Measurements from ENCODE around the gene BBS9.
"Not testable (repeated sequence)": the region's sequence is repeated elsewhere in the genome, so short reads cannot be mapped to it uniquely, and the experiment has no call there.

BBS9 gene

GRCh38 chr7:33091641-33092191 lies 37.6 kb upstream of the BBS9 start:
- no peak for DNase-seq (ENCODE audit: low read depth)
- no peak for TF ChIP-seq CTCF (IDR thresholded peaks at IDR 0.05; ENCODE audit: control insufficient read depth, extremely low read depth, insufficient read depth)
- H3K4me3 ChIP-seq (ENCODE audit: low read depth, low read length) = no peak overlapping the region

- H3K4me3 ChIP-seq (ENCODE audit: low read depth, low read length) = no peak overlapping the region
- no peak for DNase-seq (ENCODE audit: low read depth)
- no peak for TF ChIP-seq CTCF (IDR thresholded peaks at IDR 0.05; ENCODE audit: control insufficient read depth, extremely low read depth, insufficient read depth)
These were observed 36.1 kb upstream of the BBS9 start for GRCh38 chr7:33093266-33093665.

- not testable (repeated sequence) for H3K4me3 ChIP-seq (ENCODE audit: low read depth, low read length); DNase-seq (ENCODE audit: low read depth)
These were observed 34.6 kb upstream of the BBS9 start for GRCh38 chr7:33094745-33095275.

DNA sequence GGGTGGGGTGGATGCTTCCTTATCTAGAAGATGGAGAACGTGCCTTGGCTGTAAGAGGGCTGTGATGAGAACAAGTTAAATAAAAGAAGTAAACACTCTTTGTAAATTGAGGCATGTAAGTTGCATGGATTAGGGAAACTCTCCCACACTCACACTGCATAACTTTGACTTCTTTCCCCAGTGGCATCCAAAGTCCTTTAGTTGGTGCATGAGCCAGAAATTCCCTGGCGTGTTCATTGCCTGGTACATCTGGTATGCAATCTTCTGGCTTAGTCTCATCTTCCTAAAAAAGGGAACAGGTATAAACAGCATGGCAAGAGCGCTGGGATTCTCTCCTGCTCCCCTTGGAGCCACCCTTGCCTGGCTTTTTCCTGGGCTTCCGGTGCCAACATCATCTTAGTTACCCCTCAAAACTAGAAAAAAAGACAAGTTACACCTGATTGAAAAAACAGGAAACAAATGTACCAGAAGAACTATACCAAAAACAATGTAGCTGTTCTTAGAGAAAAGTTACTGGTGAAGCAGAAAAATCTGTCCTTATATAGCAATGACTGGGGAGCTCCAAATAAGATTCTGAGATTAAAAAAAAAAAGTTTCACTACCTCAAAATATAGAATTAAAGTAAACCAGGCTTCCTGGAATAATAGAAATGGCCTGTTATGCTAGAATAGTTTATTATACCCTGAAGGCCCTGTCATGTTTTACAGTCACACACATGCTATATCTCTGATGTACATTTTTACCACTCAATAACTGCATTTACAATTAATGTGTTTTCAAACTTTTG lies 30.0 kb upstream of the BBS9 start:
- DNase-seq (ENCODE audit: low read depth) = no peak
- TF ChIP-seq CTCF (IDR thresholded peaks at IDR 0.05; ENCODE audit: control insufficient read depth, extremely low read depth, insufficient read depth) = no peak
- no peak overlapping the region for H3K4me3 ChIP-seq (ENCODE audit: low read depth, low read length)

DNA sequence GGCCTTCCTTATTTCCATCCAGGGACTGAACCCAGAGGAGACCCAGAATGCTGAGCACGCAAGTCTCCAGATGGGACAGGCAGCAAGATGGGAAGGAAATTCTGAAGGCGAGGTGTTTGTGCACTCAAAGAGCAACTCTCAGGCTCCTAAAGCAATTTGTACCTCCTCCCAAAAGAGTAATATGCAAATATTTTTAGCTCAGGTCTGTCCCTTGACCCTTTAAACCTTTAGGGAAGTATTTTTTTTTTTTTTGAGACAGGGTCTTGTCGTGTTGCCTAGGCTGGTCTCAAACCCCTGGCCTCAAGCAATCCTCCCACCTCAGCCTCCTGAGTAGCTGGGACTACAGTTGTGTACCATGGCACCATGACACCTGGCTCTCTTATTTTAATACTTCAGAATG lies 28.6 kb upstream of the BBS9 start:
- no peak for TF ChIP-seq CTCF (IDR thresholded peaks at IDR 0.05; ENCODE audit: control insufficient read depth, extremely low read depth, insufficient read depth)
- no peak for DNase-seq (ENCODE audit: low read depth)
- no peak overlapping the region for H3K4me3 ChIP-seq (ENCODE audit: low read depth, low read length)

DNA sequence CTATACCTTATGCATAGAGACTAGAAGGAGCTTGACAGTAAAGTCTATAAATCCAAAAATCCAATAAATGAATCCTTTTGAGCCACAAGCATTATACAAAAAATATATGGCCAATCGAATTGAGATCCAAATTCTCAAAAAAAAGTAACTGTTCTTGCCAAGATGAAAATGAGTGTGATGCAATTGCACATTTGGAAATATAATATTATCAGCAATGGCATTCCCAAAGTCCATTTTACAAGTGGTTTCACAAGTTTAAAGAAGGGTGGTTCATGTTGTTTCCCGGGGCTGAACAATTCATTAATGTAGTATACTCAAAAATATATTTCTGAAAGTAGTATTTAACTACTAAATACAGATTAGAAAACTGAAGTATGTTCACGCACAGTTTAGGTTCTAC lies 27.5 kb upstream of the BBS9 start:
- no peak for TF ChIP-seq CTCF (IDR thresholded peaks at IDR 0.05; ENCODE audit: control insufficient read depth, extremely low read depth, insufficient read depth)
- no peak overlapping the region for H3K4me3 ChIP-seq (ENCODE audit: low read depth, low read length)
- DNase-seq (ENCODE audit: low read depth) = no peak

- no peak for DNase-seq (ENCODE audit: low read depth)
- peak overlapping the region; percentile 69; the same call in 1 of the 2 replicates for H3K4me3 ChIP-seq (ENCODE audit: low read depth, low read length)
- TF ChIP-seq CTCF (IDR thresholded peaks at IDR 0.05; ENCODE audit: control insufficient read depth, extremely low read depth, insufficient read depth) = peak; percentile 59
These were observed 22.0 kb upstream of the BBS9 start for GRCh38 chr7:33107136-33108066.

Data from LNCaP clone FGC (cell line).